Peyer's patch (tissue), 4 donors: ENCODE data around the gene ANKRD66. TPM values are rescaled to one million over a fixed set of nuclear protein-coding genes. Genes with fewer than 3 reads are reported as not detected.

ENCODE experiments used
- DNase-seq, 3 donors: peaks; one replicate each; pipeline ENCODE4 v3.0.0-alpha.2; 2017 to 2019
- H3K27ac ChIP-seq, 4 donors: fragments of 200-600 bp; sonication (generic); one replicate each; pipeline ENCODE4 v1.5.1; 2016 to 2019
- H3K27me3 ChIP-seq, 2 donors: fragments of 200-600 bp; sonication (generic); one replicate each; pipeline ENCODE4 v1.5.1; 2019
- H3K36me3 ChIP-seq, 3 donors: fragments of 200-600 bp; sonication (generic); one replicate each; pipeline ENCODE4 v1.5.1; 2016 to 2019
- H3K4me1 ChIP-seq, 4 donors: fragments of 200-600 bp; sonication (generic); one replicate each; pipeline ENCODE4 v1.5.1; 2016 to 2019
- H3K4me3 ChIP-seq, 4 donors: fragments of 200-600 bp; sonication (generic); 1 replicate in 3 of 4; 2 replicates in 1 of 4; pipeline ENCODE4 v1.5.1; 2016 to 2019; ENCODE audit warnings: mild to moderate bottlenecking in 1 of 4
- H3K9me3 ChIP-seq, 4 donors: fragments of 200-600 bp; sonication (generic); one replicate each; pipeline ENCODE4 v1.5.1; 2016 to 2019; ENCODE audit warnings: mild to moderate bottlenecking in 1 of 4
- POLR2A ChIP-seq, 2 donors: fragments of 450-650 bp; IDR thresholded peaks; one replicate each; pipeline ENCODE4 v1.5.1; 2017; ENCODE audit warnings: antibody characterized with exemption in 2 of 2, mild to moderate bottlenecking in 2 of 2, moderate library complexity in 2 of 2
- total RNA-seq, 4 donors: library from RNA; depleted of rRNA; stranded (reverse); fragments of >200 nt; gene quantifications; one replicate each; pipeline ENCODE4 v1.1.0, GENCODE V29; 2016
- TF ChIP-seq, protein P1 (sequence below), 6 experiments: fragments of 450-650 bp in 4 of 6; fragments of 200-600 bp in 2 of 6; sonication (generic) in 1 of 6; IDR thresholded peaks; one replicate each; pipeline ENCODE4 v1.5.1; 2017 to 2019; ENCODE audit warnings: antibody characterized with exemption in 6 of 6, mild to moderate bottlenecking in 3 of 6, moderate library complexity in 1 of 6

The ANKRD66 gene
- total RNA-seq, 4 donors from 2014 or later, result not detected

GRCh38 chr6:46776070-46776712 is 29.5 kb downstream of the ANKRD66 start:
- no peak for TF ChIP-seq POLR2A (IDR thresholded peaks at IDR 0.05)
- TF ChIP-seq, protein P1, sequence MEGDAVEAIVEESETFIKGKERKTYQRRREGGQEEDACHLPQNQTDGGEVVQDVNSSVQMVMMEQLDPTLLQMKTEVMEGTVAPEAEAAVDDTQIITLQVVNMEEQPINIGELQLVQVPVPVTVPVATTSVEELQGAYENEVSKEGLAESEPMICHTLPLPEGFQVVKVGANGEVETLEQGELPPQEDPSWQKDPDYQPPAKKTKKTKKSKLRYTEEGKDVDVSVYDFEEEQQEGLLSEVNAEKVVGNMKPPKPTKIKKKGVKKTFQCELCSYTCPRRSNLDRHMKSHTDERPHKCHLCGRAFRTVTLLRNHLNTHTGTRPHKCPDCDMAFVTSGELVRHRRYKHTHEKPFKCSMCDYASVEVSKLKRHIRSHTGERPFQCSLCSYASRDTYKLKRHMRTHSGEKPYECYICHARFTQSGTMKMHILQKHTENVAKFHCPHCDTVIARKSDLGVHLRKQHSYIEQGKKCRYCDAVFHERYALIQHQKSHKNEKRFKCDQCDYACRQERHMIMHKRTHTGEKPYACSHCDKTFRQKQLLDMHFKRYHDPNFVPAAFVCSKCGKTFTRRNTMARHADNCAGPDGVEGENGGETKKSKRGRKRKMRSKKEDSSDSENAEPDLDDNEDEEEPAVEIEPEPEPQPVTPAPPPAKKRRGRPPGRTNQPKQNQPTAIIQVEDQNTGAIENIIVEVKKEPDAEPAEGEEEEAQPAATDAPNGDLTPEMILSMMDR (IDR thresholded peaks at IDR 0.05), result no peak
- Histone ChIP-seq H3K4me1 (no peaks in the 10 kb centered on the region), H3K27ac (no peak overlapping the region), H3K36me3 (no peaks in the 10 kb centered on the region), H3K4me3 (no peak overlapping the region), H3K9me3 (no peaks in the 10 kb centered on the region), H3K27me3 (no peaks in the 10 kb centered on the region)
- DNase-seq, result no peak

DNA sequence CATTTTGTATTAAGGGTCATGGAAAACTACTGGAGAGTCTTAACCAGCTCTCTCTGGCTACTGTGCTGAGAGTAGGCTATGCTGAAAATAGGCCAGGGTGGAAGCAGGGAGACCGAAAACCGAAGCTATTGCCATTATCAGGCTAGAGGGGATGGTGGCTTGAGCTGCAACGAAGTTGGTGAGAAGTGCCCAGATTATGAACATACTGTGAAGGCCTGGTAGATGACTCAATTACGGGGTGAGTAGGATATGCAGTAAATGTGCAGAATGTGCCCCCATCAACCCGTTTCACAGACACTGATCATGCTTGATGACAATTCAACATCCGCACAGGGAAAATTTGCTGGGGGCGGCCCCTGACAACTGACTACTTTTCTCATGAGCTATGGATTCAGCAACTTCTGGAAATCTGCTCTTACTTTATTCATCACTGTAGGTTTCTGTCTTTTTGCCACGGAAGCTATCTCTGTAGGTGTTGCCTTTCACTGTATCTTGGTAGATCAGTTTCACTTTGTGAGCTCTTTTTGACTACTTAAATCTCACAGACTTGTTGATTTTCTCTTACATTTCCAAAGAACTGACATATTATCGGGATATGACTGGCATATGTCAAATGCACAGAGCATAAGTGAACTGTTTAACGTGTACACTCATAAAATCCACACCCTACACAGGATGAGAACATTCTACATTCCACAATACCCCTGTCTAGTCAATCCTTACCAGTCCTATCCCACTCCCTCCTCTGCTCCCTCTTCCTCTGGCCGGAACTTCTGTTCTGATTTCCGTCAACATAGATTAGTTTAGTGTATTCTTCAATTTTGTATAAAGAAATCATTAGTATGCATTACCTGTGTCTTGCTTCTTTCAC is 31.0 kb downstream of the ANKRD66 start:
- TF ChIP-seq, protein P1 (IDR thresholded peaks at IDR 0.05), result no peak
- no peak for TF ChIP-seq POLR2A (IDR thresholded peaks at IDR 0.05)
- Histone ChIP-seq H3K9me3 (no peaks in the 10 kb centered on the region), H3K4me1 (no peaks in the 10 kb centered on the region), H3K4me3 (no peak overlapping the region), H3K36me3 (no peaks in the 10 kb centered on the region), H3K27me3 (no peaks in the 10 kb centered on the region), H3K27ac (no peak overlapping the region)
- no peak for DNase-seq

GRCh38 chr6:46781478-46782378 is 35.0 kb downstream of the ANKRD66 start:
- Histone ChIP-seq H3K4me1 (no peaks in the 10 kb centered on the region), H3K9me3 (no peaks in the 10 kb centered on the region), H3K36me3 (no peaks in the 10 kb centered on the region), H3K4me3 (no peak overlapping the region), H3K27ac (no peak overlapping the region), H3K27me3 (no peaks in the 10 kb centered on the region)
- DNase-seq, result peak in 2 of 3 donors; percentile 30 to 76
- TF ChIP-seq, protein P1 (IDR thresholded peaks at IDR 0.05), result peak in 4 of 6 experiments; percentile 53 to 71 (median 69)
- no peak for TF ChIP-seq POLR2A (IDR thresholded peaks at IDR 0.05)

DNA sequence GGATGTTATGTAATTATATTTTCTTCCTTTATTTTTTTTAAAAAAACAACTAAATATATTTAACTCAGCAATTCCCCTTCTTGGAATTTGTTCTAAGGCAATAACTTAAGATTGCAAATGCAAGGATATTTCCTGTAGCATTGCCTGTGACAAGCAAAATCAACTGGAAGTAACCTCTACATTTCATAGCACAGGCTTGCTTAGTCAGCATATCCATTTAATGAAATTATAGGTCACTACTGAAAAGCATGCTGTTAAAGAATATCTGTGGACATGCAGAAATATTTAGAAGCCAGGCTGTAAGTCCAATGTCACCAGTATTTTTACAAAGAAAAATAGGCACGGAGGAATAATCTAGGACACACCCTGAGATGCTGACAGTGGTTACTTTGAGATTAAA is 37.8 kb downstream of the ANKRD66 start:
- H3K4me3 ChIP-seq, result no peak overlapping the region
- H3K27me3 ChIP-seq, result no peaks in the 10 kb centered on the region
- peaks cover 0 to under 1% (median 0%) of the 10 kb centered on the region in 4 donors for H3K4me1 ChIP-seq
- TF ChIP-seq, protein P1 (IDR thresholded peaks at IDR 0.05), result no peak
- TF ChIP-seq POLR2A (IDR thresholded peaks at IDR 0.05), result no peak
- H3K36me3 ChIP-seq, result no peaks in the 10 kb centered on the region
- no peak overlapping the region for H3K27ac ChIP-seq
- DNase-seq, result no peak
- no peaks in the 10 kb centered on the region for H3K9me3 ChIP-seq

DNA sequence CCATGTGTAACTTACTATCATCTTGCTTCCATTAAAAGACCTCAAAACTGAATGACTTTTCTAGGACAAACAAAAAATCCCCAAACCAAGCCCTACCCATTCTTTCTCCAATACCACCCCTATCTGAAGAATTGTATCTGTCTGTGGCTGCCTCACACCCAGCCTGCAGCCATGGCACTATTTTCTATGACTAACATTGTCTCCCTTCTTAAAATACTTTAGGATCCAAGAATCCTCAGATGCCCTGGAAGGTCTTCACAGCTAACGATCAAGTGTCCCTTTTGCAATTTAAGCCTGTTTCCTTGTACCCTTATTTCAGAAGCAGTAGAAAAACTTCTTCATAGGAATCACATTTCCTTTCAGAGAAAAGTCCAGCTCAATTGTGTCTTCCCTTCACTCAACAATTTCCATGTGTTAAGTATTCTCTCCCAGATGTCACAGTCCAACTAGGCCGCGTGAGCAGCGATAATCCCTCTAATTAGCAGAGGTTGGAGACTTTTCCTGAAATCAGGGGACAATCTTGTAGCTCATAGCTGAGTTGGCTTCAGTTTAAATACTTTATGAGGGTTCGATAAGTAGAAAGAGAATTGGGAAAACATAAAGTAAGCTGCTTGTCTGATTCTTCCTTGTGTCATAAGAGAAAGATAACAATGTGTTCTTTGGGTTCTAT is 41.3 kb downstream of the ANKRD66 start:
- DNase-seq, result no peak
- H3K9me3 ChIP-seq, result no peaks in the 10 kb centered on the region
- no peaks in the 10 kb centered on the region for H3K27me3 ChIP-seq
- no peak overlapping the region for H3K4me3 ChIP-seq
- peaks cover 0 to 15% (median 0%) of the 10 kb centered on the region in 4 donors for H3K4me1 ChIP-seq
- no peak overlapping the region for H3K27ac ChIP-seq
- H3K36me3 ChIP-seq, result no peaks in the 10 kb centered on the region
- no peak for TF ChIP-seq POLR2A (IDR thresholded peaks at IDR 0.05)
- TF ChIP-seq, protein P1 (IDR thresholded peaks at IDR 0.05), result no peak
